DND-41 (cell line): ENCODE data around the gene ANXA2.

Experiments used
- ATAC-seq: fragments of 200-7000 bp; cut with Tn5 transposase; 3 replicates; pipeline ENCODE4 v1.9.1; 2021; ENCODE audit warnings: low read depth; ENCODE audit not compliant: insufficient read depth
- DNase-seq: peaks from one replicate; pipeline ENCODE4 v3.0.0-alpha.2; 2020
- H2AFZ ChIP-seq: 2 replicates; pipeline ENCODE4 v1.6.0; 2012; ENCODE audit warnings: low read depth, low read length
- H3K27ac ChIP-seq: 2 replicates; pipeline ENCODE4 v1.5.1; 2012; ENCODE audit warnings: low read length, inconsistent platforms
- H3K27me3 ChIP-seq: fragments of 200-600 bp; sonication (generic); 2 replicates; pipeline ENCODE4 v1.6.0; 2012; ENCODE audit warnings: low read length, mild to moderate bottlenecking, inconsistent platforms; ENCODE audit not compliant: insufficient read depth, poor library complexity
- H3K36me3 ChIP-seq: 2 replicates; pipeline ENCODE4 v1.5.1; 2012; ENCODE audit warnings: low read length, inconsistent platforms; ENCODE audit not compliant: insufficient read depth
- H3K4me1 ChIP-seq: 2 replicates; pipeline ENCODE4 v1.5.1; 2012; ENCODE audit warnings: mild to moderate bottlenecking, low read length; ENCODE audit not compliant: insufficient read depth
- H3K4me2 ChIP-seq: 2 replicates; pipeline ENCODE4 v1.6.0; 2012; ENCODE audit warnings: mild to moderate bottlenecking, moderate library complexity, low read length, inconsistent platforms; ENCODE audit not compliant: insufficient read depth
- H3K4me3 ChIP-seq, 2 experiments: fragments of 200-600 bp in 1 of 2; shearing (Covaris generic) in 1 of 2; 2 replicates each; pipeline ENCODE4 v1.5.1; 2012 to 2016; ENCODE audit warnings: inconsistent platforms in 2 of 2, low read length in 2 of 2, mild to moderate bottlenecking in 2 of 2, low read depth in 1 of 2, moderate library complexity in 1 of 2
- H3K79me2 ChIP-seq: 2 replicates; pipeline ENCODE4 v1.6.0; 2012; ENCODE audit warnings: low read length, inconsistent platforms; ENCODE audit not compliant: insufficient read depth
- H3K9ac ChIP-seq: 2 replicates; pipeline ENCODE4 v1.6.0; 2012; ENCODE audit warnings: low read depth, mild to moderate bottlenecking, inconsistent platforms, low read length, moderate library complexity
- H3K9me3 ChIP-seq: 2 replicates; pipeline ENCODE4 v1.5.1; 2012; ENCODE audit warnings: low read length, moderate library complexity, mild to moderate bottlenecking, inconsistent platforms; ENCODE audit not compliant: insufficient read depth, severe bottlenecking
- H4K20me1 ChIP-seq: 2 replicates; pipeline ENCODE4 v1.6.0; 2012; ENCODE audit warnings: low read length; ENCODE audit not compliant: insufficient read depth
- EZH2 ChIP-seq: IDR thresholded peaks from 3 replicates; pipeline ENCODE4 v1.6.1; 2012; ENCODE audit warnings: borderline replicate concordance, low read depth, mild to moderate bottlenecking, moderate library complexity, low read length, inconsistent platforms; ENCODE audit not compliant: severe bottlenecking
- TF ChIP-seq, protein P1 (sequence below): IDR thresholded peaks from 2 replicates; pipeline ENCODE4 v1.5.1; 2012; ENCODE audit warnings: borderline replicate concordance, low read length, moderate library complexity, mild to moderate bottlenecking; ENCODE audit not compliant: poor library complexity, severe bottlenecking; ENCODE audit errors: extremely low read depth

Gene ANXA2

GRCh38 chr15:60328852-60329443, 68.8 kb downstream of the ANXA2 start:
- no peak overlapping the region for H3K4me2 ChIP-seq

DNA sequence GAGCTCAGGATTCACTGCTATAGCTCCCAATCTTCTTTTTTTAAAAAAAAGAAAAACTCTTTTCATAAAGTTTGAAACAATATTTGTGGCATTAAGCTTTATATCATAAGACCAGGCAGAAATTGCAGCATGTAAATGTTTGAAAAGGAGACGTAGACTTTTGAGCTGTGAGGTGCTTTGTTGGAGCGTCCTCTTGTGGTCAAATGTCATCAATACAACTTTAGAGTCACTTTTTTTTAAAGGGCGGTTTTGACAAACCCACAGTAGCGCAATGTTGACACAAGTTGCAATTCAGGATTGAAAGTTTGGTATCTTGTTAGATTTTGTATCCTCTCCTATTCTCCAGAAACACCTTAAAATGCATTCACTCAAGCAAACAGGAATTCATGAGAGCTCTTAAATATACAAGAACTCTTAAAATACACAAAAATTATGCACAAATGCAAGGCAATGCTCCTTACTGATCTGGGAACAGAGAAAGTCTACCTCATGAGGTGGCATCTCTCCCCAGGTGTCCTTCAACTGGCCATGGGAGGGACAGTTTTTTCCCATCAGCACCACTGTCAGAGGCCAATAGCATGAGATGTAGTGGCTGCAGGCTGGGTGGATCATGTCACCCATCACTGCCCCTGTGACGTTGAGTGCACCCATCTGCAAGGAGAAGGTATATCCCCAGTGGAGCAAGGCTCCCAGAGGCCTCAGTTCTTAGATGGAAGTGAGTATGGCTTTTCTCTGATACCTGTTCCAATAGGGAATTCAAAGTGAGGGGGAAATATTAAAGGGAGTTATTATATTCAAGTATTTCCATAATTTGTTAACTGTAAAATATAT, 70.7 kb downstream of the ANXA2 start:
- no peak overlapping the region for H3K4me3 ChIP-seq

More at GRCh38 chr15:60328852-60329443, 68.8 kb downstream of the ANXA2 start:
- H3K9ac ChIP-seq = no peak overlapping the region
- H3K4me3 ChIP-seq = no peak overlapping the region
- H3K27me3 ChIP-seq = no peaks in the 10 kb centered on the region
- TF ChIP-seq EZH2 = no peak
- TF ChIP-seq, protein P1, sequence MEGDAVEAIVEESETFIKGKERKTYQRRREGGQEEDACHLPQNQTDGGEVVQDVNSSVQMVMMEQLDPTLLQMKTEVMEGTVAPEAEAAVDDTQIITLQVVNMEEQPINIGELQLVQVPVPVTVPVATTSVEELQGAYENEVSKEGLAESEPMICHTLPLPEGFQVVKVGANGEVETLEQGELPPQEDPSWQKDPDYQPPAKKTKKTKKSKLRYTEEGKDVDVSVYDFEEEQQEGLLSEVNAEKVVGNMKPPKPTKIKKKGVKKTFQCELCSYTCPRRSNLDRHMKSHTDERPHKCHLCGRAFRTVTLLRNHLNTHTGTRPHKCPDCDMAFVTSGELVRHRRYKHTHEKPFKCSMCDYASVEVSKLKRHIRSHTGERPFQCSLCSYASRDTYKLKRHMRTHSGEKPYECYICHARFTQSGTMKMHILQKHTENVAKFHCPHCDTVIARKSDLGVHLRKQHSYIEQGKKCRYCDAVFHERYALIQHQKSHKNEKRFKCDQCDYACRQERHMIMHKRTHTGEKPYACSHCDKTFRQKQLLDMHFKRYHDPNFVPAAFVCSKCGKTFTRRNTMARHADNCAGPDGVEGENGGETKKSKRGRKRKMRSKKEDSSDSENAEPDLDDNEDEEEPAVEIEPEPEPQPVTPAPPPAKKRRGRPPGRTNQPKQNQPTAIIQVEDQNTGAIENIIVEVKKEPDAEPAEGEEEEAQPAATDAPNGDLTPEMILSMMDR = peak; percentile 54
- no peaks in the 10 kb centered on the region for H4K20me1 ChIP-seq
- H3K4me1 ChIP-seq = no peaks in the 10 kb centered on the region
- peak; percentile 7 for DNase-seq
- no peaks in the 10 kb centered on the region for H3K9me3 ChIP-seq
- no peak for ATAC-seq
- H2AFZ ChIP-seq = no peak overlapping the region
- H3K36me3 ChIP-seq = no peaks in the 10 kb centered on the region
- H3K27ac ChIP-seq = no peak overlapping the region
- no peaks in the 10 kb centered on the region for H3K79me2 ChIP-seq

GRCh38 chr15:60326343-60326742, 71.4 kb downstream of the ANXA2 start:
- H3K4me2 ChIP-seq = no peak overlapping the region
- TF ChIP-seq, protein P1 = no peak
- H3K4me1 ChIP-seq = no peaks in the 10 kb centered on the region
- no peak overlapping the region for H3K27ac ChIP-seq
- peaks cover 3% of the 10 kb centered on the region for H3K27me3 ChIP-seq
- no peak overlapping the region for H3K4me3 ChIP-seq
- H2AFZ ChIP-seq = no peak overlapping the region
- no peaks in the 10 kb centered on the region for H4K20me1 ChIP-seq
- no peaks in the 10 kb centered on the region for H3K9me3 ChIP-seq
- no peaks in the 10 kb centered on the region for H3K79me2 ChIP-seq
- DNase-seq (no peak), ATAC-seq (no peak)
- no peak overlapping the region for H3K9ac ChIP-seq
- H3K36me3 ChIP-seq = no peaks in the 10 kb centered on the region

More for the DNA sequence above, 70.7 kb downstream of the ANXA2 start:
- no peak for ATAC-seq
- Histone ChIP-seq H3K9ac (no peak overlapping the region), H3K27me3 (peaks cover 3% of the 10 kb centered on the region), H3K79me2 (no peaks in the 10 kb centered on the region), H3K4me1 (no peaks in the 10 kb centered on the region), H3K4me2 (no peak overlapping the region), H3K9me3 (no peaks in the 10 kb centered on the region), H4K20me1 (no peaks in the 10 kb centered on the region), H3K36me3 (no peaks in the 10 kb centered on the region), H2AFZ (no peak overlapping the region), H3K27ac (no peak overlapping the region)
- TF ChIP-seq, protein P1 = peak; percentile 67
- TF ChIP-seq EZH2 = no peak
- peak; percentile 21 for DNase-seq
